Mucosa of descending colon (tissue), 3 donors: Measurements from ENCODE around the gene BCAN. TPM values are rescaled to one million over a fixed set of nuclear protein-coding genes. Genes with fewer than 3 reads are reported as not detected.

Source experiments
- ATAC-seq: fragments of 200-7000 bp; cut with Tn5 transposase; one replicate; pipeline ENCODE4 v1.9.1; 2020; ENCODE audit warnings: mild to moderate bottlenecking, moderate library complexity
- DNase-seq, 3 donors: peaks; one replicate each; pipeline ENCODE4 v3.0.0-alpha.2; 2020
- H3K36me3 ChIP-seq: fragments of 200-600 bp; one replicate; pipeline ENCODE4 v1.8.0; 2021; ENCODE audit warnings: low read depth, mild to moderate bottlenecking
- H3K4me1 ChIP-seq: fragments of 200-600 bp; one replicate; pipeline ENCODE4 v1.8.0; 2021; ENCODE audit warnings: low read depth, mild to moderate bottlenecking
- H3K4me3 ChIP-seq: fragments of 200-600 bp; one replicate; pipeline ENCODE4 v1.8.0; 2021; ENCODE audit warnings: mild to moderate bottlenecking
- H3K9me3 ChIP-seq: fragments of 200-600 bp; one replicate; pipeline ENCODE4 v1.8.0; 2021; ENCODE audit warnings: mild to moderate bottlenecking
- CTCF ChIP-seq: fragments of 200-600 bp; IDR thresholded peaks from one replicate; pipeline ENCODE4 v1.8.0; 2022; ENCODE audit warnings: antibody characterized with exemption, mild to moderate bottlenecking
- intact Hi-C, 2 donors: fragments of 100-400 bp; cut with DNase I in 1 of 2; cut with micrococcal nuclease in 1 of 2; formaldehyde crosslinking; loops; one replicate each; pipeline versions ENCODE4 v1.11.0 to v1.11.1; 2022; cut with DNase I, micrococcal nuclease
- total RNA-seq, 3 donors: library from RNA; stranded (reverse); fragmentation: NEBNext Ultra II Directional in 2 of 3; extraction: Animal tissue kit (Norgen Biotek cat#: 25700) in 2 of 3; gene quantifications; one replicate each; pipeline versions ENCODE4 v1.2.1 to v1.2.4, GENCODE V29; 2021 to 2023
- donor health status: DM: no; HTN: no; CAD: no; lungs with moderate emphysema.
- donor health status: DM: no; HTN: no; CAD: no.
- donor health status: DM: no; HTN: yes; CAD: no.

The BCAN gene
- total RNA-seq, 3 donors from 2014 or later = 0.14 to 0.79 TPM; not detected in 1

GRCh38 chr1:156668801-156669637 lies 27.1 kb downstream of the BCAN start:
- no peak overlapping the region for H3K4me3 ChIP-seq
- peak in 1 of 3 donors; percentile 49 for DNase-seq
- H3K4me1 ChIP-seq = peaks cover 15% of the 10 kb centered on the region
- H3K36me3 ChIP-seq = no peaks in the 10 kb centered on the region
- intact Hi-C loops = no loop called here
- ATAC-seq = no peak
- no peak for TF ChIP-seq CTCF
- no peaks in the 10 kb centered on the region for H3K9me3 ChIP-seq

GRCh38 chr1:156669794-156670193 lies 27.9 kb downstream of the BCAN start:
- DNase-seq = peak in 1 of 3 donors; percentile 12
- H3K9me3 ChIP-seq = no peaks in the 10 kb centered on the region
- no peak for TF ChIP-seq CTCF
- ATAC-seq = no peak
- H3K36me3 ChIP-seq = no peaks in the 10 kb centered on the region
- intact Hi-C loops = no loop called here
- H3K4me1 ChIP-seq = peaks cover 8% of the 10 kb centered on the region
- H3K4me3 ChIP-seq = no peak overlapping the region

- DNase-seq = peak in 1 of 3 donors; percentile 13
- no peak for TF ChIP-seq CTCF
- no peak for ATAC-seq
- H3K9me3 ChIP-seq = no peaks in the 10 kb centered on the region
- H3K4me1 ChIP-seq = peaks cover 2% of the 10 kb centered on the region
- H3K36me3 ChIP-seq = no peaks in the 10 kb centered on the region
- no peak overlapping the region for H3K4me3 ChIP-seq
- intact Hi-C loops = no loop called here
Measured at GRCh38 chr1:156670359-156670758, 28.4 kb downstream of the BCAN start.

GRCh38 chr1:156670791-156671190 lies 28.9 kb downstream of the BCAN start:
- H3K9me3 ChIP-seq = no peaks in the 10 kb centered on the region
- no peak for TF ChIP-seq CTCF
- intact Hi-C loops = no loop called here
- H3K36me3 ChIP-seq = no peaks in the 10 kb centered on the region
- H3K4me3 ChIP-seq = no peak overlapping the region
- no peak for ATAC-seq
- H3K4me1 ChIP-seq = no peaks in the 10 kb centered on the region
- no peak for DNase-seq

GRCh38 chr1:156671804-156672203 lies 29.9 kb downstream of the BCAN start:
- intact Hi-C loops = no loop called here
- no peaks in the 10 kb centered on the region for H3K9me3 ChIP-seq
- no peak for TF ChIP-seq CTCF
- DNase-seq = no peak
- H3K4me3 ChIP-seq = no peak overlapping the region
- no peaks in the 10 kb centered on the region for H3K36me3 ChIP-seq
- peaks cover 4% of the 10 kb centered on the region for H3K4me1 ChIP-seq
- no peak for ATAC-seq
